Measurements from ENCODE around the gene YBX2.
"Not testable (repeated sequence)": the region's sequence is repeated elsewhere in the genome, so short reads cannot be mapped to it uniquely, and the experiment has no call there.

Gene YBX2

DNA sequence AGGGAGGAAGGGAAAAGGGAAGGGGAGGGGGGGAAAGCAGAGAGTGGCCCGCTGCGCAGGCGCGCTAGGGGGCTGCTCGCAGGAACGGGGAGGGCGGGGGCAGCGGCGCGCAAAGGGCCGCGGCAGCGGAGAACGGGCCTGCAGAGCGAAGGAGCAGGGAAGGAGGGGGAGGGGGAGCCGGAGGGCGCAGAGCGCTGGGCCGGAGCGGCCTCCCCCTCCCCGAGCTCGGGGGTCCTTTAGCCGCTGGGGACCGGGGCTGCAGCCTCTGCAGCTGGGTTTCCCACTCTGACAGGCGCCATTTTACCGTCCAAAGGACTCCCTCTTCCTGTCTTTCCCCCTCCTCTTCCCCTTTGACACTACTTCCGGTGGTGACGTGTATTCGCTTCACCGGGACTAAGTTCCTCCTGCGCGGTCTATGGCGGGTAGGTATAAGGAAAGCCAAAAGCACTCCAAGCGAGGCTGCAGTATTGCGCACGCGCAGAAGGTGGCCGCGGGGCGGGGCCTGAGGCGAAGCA lies 42.7 kb downstream of the YBX2 start, which contains the start of gene CTDNEP1:
TSS of gene CTDNEP1 (minus strand) at position 74 of the 515 bp plus-strand sequence. CDS start 438 bp downstream, outside the sequence.
- Histone ChIP-seq H3K27ac (ENCODE audit: low read depth, low read length) (peak within 1 kb of the TSS; percentile 90), H3K36me3 (ENCODE audit: control insufficient read depth, insufficient read depth, low read length) (peaks cover 30% of the 10 kb centered on the region), H3K27me3 (ENCODE audit: control insufficient read depth, insufficient read depth, low read length) (no peaks in the 10 kb centered on the region), H3K4me1 (ENCODE audit: control insufficient read depth, insufficient read depth, low read length) (peaks cover 12% of the 10 kb centered on the region; the same call in 1 of the 2 replicates), H3K4me3 (ENCODE audit: low read depth, low read length) (peak within 1 kb of the TSS; percentile 89), H3K9me3 (ENCODE audit: control insufficient read depth, insufficient read depth, low read depth, low read length) (no peaks in the 10 kb centered on the region), H3K9ac (ENCODE audit: low read length) (peak within 1 kb of the TSS; percentile 90)

DNA sequence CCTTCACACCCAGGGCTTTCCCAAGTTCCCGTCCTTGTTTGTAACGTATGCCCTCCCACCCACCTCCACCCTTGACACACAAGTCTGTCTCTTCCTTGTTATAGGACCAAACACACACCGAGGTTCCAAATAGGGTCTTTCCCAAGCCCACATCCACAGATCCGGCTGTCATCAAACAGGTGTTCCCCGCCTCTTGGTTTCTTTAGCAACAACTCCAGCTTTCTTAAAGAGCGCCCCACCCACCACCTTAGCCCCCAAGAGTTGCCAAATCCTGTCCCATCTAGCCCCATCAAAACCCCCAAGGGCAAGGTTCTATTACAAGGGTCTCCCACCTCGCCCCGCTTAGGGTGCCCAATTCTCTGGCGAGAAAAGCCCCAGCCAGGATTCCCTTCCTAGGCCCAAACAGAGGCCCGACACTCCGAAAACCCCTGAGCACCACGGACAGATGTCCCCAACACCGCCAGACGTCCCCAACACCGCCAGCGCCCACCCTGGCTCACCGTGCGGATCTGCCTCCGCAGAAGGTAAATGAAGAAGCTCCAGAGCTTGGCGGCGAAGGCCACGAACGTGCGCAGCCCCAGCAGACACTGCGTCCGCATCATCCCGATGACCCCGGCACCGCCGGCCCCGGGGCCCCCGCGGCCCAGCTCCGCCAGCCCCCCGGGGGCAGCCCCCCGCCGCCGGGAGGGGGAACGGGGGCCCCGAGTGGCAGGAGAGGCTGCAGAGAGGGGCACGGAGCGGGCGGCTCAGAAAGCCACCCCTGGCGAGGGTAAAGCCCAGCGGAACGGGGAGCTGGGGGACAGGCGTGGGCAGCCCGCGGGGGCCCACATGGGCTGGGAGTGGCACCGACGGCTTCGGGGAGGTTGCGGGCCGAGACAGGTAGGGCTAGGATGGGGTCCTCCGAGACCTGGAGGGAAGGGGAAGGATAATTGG lies 43.5 kb downstream of the YBX2 start:
- Histone ChIP-seq H3K4me3 (ENCODE audit: low read depth, low read length) (peak overlapping the region; percentile 89), H3K9me3 (ENCODE audit: control insufficient read depth, insufficient read depth, low read depth, low read length) (no peaks in the 10 kb centered on the region), H3K36me3 (ENCODE audit: control insufficient read depth, insufficient read depth, low read length) (peaks cover 30% of the 10 kb centered on the region), H3K9ac (ENCODE audit: low read length) (peak overlapping the region; percentile 79), H3K27me3 (ENCODE audit: control insufficient read depth, insufficient read depth, low read length) (no peaks in the 10 kb centered on the region), H3K4me1 (ENCODE audit: control insufficient read depth, insufficient read depth, low read length) (peaks cover 12% of the 10 kb centered on the region; the same call in 1 of the 2 replicates), H3K27ac (ENCODE audit: low read depth, low read length) (peak overlapping the region; percentile 74)

DNA sequence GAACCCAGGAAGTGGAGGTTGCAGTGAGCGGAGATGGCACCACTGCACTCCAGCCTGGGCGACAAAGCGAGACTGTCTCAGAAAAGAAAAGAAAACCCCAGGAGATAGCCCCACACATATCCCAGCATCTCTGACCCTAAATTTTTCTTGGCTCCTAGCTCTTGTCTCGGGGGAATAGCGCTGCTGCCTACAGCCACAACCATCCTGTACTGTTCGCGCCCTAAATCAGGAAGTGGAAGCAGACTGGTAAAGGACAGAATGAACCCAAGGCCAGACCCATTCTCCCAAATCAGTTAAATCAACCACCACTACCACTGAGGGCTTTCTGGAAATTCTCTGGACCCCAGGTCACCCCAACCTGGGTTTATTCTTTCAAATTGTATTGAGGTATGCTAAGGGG lies 44.6 kb downstream of the YBX2 start:
- Histone ChIP-seq H3K4me3 (ENCODE audit: low read depth, low read length) (peak overlapping the region; percentile 89), H3K27ac (ENCODE audit: low read depth, low read length) (no peak overlapping the region), H3K9ac (ENCODE audit: low read length) (peak overlapping the region; percentile 79), H3K4me1 (ENCODE audit: control insufficient read depth, insufficient read depth, low read length) (peaks cover 12% of the 10 kb centered on the region; the same call in 1 of the 2 replicates), H3K27me3 (ENCODE audit: control insufficient read depth, insufficient read depth, low read length) (no peaks in the 10 kb centered on the region), H3K36me3 (ENCODE audit: control insufficient read depth, insufficient read depth, low read length) (peaks cover 27% of the 10 kb centered on the region), H3K9me3 (ENCODE audit: control insufficient read depth, insufficient read depth, low read depth, low read length) (no peaks in the 10 kb centered on the region)

DNA sequence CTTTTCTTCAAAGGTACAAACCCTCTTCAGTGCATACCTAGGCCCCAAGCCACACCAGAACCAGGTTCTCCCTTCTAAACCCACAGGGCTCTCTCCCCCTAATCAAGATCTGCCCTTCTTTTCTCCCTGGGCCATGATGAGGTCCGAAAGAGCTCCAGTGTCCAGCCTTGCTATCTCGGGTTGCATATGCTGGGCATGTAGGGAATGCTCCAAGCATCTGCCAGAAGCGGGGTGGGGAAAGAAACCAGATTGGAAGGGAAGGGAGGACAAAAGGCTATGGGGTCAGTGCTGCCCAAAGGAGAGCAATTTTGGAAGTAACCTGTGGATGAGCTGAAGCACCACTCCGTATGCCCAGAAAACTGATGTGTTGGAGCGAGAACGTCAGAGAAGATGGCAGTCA lies 45.2 kb downstream of the YBX2 start:
- Histone ChIP-seq H3K9me3 (ENCODE audit: control insufficient read depth, insufficient read depth, low read depth, low read length) (no peaks in the 10 kb centered on the region), H3K36me3 (ENCODE audit: control insufficient read depth, insufficient read depth, low read length) (peaks cover 27% of the 10 kb centered on the region), H3K27ac (ENCODE audit: low read depth, low read length) (no peak overlapping the region), H3K9ac (ENCODE audit: low read length) (no peak overlapping the region), H3K4me3 (ENCODE audit: low read depth, low read length) (no peak overlapping the region), H3K4me1 (ENCODE audit: control insufficient read depth, insufficient read depth, low read length) (peaks cover 12% of the 10 kb centered on the region; the same call in 1 of the 2 replicates), H3K27me3 (ENCODE audit: control insufficient read depth, insufficient read depth, low read length) (no peaks in the 10 kb centered on the region)

DNA sequence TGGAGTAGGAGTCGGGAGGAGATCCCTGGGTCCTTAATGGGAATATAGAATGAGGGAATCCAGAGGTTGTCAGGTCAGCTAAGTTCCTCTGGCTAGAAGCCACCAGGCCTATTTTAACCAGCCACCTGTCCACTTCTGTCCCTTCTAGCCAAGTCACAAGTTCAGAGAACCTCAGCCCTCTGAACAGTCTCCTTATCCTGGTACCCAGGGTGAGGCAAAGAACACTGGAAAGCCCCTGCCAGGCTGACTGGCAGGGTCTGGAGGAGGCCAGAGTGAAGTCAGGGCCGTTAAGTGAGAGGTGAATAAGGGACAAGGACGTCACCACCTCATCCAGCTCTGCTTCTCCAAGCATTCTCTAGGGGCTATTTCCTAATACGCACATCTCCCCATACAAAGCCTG lies 45.6 kb downstream of the YBX2 start:
- Histone ChIP-seq H3K27ac (ENCODE audit: low read depth, low read length) (no peak overlapping the region), H3K27me3 (ENCODE audit: control insufficient read depth, insufficient read depth, low read length) (no peaks in the 10 kb centered on the region), H3K4me3 (ENCODE audit: low read depth, low read length) (no peak overlapping the region), H3K9me3 (ENCODE audit: control insufficient read depth, insufficient read depth, low read depth, low read length) (no peaks in the 10 kb centered on the region), H3K9ac (ENCODE audit: low read length) (no peak overlapping the region), H3K36me3 (ENCODE audit: control insufficient read depth, insufficient read depth, low read length) (peaks cover 28% of the 10 kb centered on the region), H3K4me1 (ENCODE audit: control insufficient read depth, insufficient read depth, low read length) (peaks cover 12% of the 10 kb centered on the region; the same call in 1 of the 2 replicates)

DNA sequence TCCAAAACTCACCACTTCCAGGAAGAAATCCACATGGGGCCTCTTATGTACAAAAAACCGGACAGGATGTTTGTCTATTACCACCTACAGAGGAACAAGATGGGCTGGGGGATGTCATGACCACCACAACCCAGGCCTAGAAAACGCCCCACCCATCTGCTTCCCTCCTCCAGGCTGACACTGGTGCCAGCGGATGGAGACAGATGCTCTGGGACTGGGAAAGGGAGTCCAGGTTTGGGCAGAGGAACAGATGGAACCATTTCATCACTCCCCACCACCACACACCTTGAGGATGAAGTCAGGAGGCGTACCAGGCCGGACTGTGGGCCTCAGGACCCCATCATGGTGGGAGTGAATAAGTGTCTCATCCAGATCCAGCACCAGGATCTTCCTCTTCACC lies 47.7 kb downstream of the YBX2 start:
- H3K27ac ChIP-seq (ENCODE audit: low read depth, low read length) = no peak overlapping the region

DNA sequence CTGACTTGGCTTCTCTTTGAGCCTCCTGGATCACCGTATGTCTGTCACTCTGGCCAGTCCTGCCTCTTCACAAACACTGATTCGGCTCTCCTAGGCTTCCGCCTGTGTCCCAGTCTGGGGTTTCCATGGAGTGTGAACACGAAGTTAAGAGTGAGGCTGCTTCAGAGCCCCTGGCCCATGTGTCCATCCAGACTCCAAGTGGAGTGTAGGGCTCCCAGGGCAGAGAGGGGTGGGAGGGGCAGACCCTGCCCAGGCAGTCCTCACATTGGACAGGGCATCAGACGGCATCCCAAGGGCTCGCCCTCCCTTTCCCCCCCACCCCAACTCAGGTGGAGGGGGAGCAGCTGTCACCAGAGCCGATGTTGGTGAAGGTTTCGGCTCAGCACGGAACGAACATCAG lies 50.6 kb downstream of the YBX2 start:
- H3K27me3 ChIP-seq (ENCODE audit: control insufficient read depth, insufficient read depth, low read length); H3K4me3 ChIP-seq (ENCODE audit: low read depth, low read length); H3K27ac ChIP-seq (ENCODE audit: low read depth, low read length); H3K9ac ChIP-seq (ENCODE audit: low read length); H3K9me3 ChIP-seq (ENCODE audit: control insufficient read depth, insufficient read depth, low read depth, low read length); H3K4me1 ChIP-seq (ENCODE audit: control insufficient read depth, insufficient read depth, low read length): not testable (repeated sequence)
- peaks cover 40% of the 10 kb centered on the region for H3K36me3 ChIP-seq (ENCODE audit: control insufficient read depth, insufficient read depth, low read length)

More for the DNA sequence above, 47.7 kb downstream of the YBX2 start:
- no peak overlapping the region for H3K4me3 ChIP-seq (ENCODE audit: low read depth, low read length)
- H3K9ac ChIP-seq (ENCODE audit: low read length) = no peak overlapping the region
- H3K36me3 ChIP-seq (ENCODE audit: control insufficient read depth, insufficient read depth, low read length) = peaks cover 30% of the 10 kb centered on the region
- H3K4me1 ChIP-seq (ENCODE audit: control insufficient read depth, insufficient read depth, low read length) = peaks cover 11% of the 10 kb centered on the region
- H3K27me3 ChIP-seq (ENCODE audit: control insufficient read depth, insufficient read depth, low read length) = no peaks in the 10 kb centered on the region
- no peaks in the 10 kb centered on the region for H3K9me3 ChIP-seq (ENCODE audit: control insufficient read depth, insufficient read depth, low read depth, low read length)

DNA sequence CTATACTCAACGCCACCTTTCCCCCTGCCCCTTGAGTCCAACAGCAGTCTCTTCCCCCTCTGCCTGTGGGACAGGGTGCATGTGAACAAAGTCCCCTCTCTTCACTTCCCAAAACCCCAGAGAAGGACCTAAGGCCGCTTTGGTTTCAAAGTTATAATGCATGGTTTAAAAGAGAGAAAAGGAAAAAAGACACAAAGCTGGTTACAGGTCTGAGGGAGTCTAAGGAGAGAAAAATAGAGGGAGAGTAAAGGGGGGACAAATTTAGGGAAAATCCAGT lies 51.0 kb downstream of the YBX2 start:
- Histone ChIP-seq H3K9ac (ENCODE audit: low read length) (peak overlapping the region; percentile 79), H3K9me3 (ENCODE audit: control insufficient read depth, insufficient read depth, low read depth, low read length) (no peaks in the 10 kb centered on the region), H3K27me3 (ENCODE audit: control insufficient read depth, insufficient read depth, low read length) (no peaks in the 10 kb centered on the region), H3K36me3 (ENCODE audit: control insufficient read depth, insufficient read depth, low read length) (peaks cover 40% of the 10 kb centered on the region), H3K4me3 (ENCODE audit: low read depth, low read length) (peak overlapping the region; percentile 75), H3K27ac (ENCODE audit: low read depth, low read length) (no peak overlapping the region; the same call in 1 of the 2 replicates), H3K4me1 (ENCODE audit: control insufficient read depth, insufficient read depth, low read length) (peaks cover 9% of the 10 kb centered on the region)

DNA sequence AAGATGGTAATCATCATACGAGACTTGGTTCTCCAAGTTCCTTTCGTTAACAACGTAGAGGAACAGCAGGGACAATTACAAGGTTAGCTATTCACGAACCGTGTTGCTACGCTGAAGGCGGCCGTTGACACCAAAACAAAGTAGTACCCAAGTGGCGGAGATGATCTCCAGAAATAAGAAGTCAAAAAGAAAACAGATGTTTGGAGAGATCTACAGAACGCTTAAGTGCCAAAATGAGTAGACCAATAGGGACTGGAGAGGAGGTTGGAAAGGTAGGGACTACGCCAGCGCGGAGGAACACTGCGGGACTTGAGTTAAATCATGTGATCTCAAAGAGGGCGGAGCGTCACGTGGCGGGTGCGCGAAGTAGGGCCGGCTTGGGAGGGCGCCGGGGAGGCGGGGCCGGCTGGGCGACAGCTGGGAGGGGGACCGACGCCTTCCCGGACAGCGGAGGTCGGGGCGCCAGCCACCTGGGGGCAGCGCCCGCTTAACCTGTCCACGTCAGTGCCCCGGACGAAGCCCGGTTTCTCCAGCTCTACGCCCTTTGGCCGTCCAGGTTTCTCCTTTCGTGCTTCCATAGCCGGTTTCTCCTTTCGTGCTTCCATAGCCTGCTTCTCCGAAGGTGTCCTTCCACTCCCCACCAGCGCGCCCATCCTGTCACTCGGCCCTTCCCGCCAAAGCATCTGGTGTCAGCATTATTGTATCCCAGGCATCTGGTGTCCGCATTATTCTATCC lies 51.6 kb downstream of the YBX2 start:
- H3K27ac ChIP-seq (ENCODE audit: low read depth, low read length) = peak overlapping the region; percentile 79
- H3K36me3 ChIP-seq (ENCODE audit: control insufficient read depth, insufficient read depth, low read length) = peaks cover 40% of the 10 kb centered on the region
- no peaks in the 10 kb centered on the region for H3K9me3 ChIP-seq (ENCODE audit: control insufficient read depth, insufficient read depth, low read depth, low read length)
- peak overlapping the region; percentile 90 for H3K9ac ChIP-seq (ENCODE audit: low read length)
- no peaks in the 10 kb centered on the region for H3K27me3 ChIP-seq (ENCODE audit: control insufficient read depth, insufficient read depth, low read length)
- H3K4me3 ChIP-seq (ENCODE audit: low read depth, low read length) = peak overlapping the region; percentile 75
- H3K4me1 ChIP-seq (ENCODE audit: control insufficient read depth, insufficient read depth, low read length) = peaks cover 9% of the 10 kb centered on the region

DNA sequence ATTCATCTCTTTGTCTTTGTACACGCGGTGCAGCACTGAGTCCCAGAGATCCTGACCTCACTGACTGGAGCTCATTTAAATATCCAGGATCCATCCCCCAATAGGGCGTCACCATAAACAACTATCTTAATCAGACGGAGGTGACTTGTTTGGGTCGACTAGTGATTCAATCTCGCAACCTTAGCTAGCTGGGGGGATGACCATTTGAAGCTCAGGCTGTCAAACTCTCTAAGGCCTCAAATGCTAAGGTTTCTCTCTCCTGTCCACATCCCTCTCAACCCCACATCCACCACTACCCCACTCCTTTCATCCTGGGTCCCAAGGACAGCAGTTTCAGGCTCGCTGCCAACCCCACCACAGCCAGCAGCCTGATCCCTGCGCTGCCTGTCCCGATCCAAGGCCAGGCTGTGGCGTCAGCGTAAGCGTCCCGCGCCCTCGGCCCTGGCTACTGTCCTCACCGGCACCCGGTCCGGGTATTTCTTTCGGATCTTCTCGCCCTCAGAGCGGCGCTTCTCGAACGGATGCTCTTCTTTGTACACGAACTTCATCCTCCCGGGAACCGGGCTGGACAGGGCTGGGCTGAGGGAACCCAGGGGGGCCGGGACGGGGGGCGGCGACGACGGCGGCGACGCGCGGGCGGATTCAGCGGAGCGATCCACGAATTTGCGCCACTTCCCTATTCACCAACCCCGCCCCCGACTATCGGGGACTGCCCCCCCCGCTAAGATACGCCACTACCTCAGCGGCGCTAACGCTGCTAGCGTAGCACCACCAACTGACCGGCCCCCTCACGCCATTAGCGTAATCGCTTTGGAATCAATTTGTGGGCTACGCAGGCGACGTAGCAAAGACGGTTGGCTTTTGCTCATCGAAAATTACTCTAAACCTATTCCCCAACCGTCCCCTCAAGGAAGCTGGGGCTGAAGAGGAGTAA lies 52.4 kb downstream of the YBX2 start, which contains the start of gene GABARAP:
TSS of gene GABARAP (minus strand) at position 667 of the 934 bp plus-strand sequence. CDS start at position 548, 119 bp downstream.
- Histone ChIP-seq H3K27me3 (ENCODE audit: control insufficient read depth, insufficient read depth, low read length) (no peaks in the 10 kb centered on the region), H3K4me1 (ENCODE audit: control insufficient read depth, insufficient read depth, low read length) (peaks cover 14% of the 10 kb centered on the region), H3K9me3 (ENCODE audit: control insufficient read depth, insufficient read depth, low read depth, low read length) (no peaks in the 10 kb centered on the region), H3K27ac (ENCODE audit: low read depth, low read length) (peak within 1 kb of the TSS; percentile 79), H3K36me3 (ENCODE audit: control insufficient read depth, insufficient read depth, low read length) (peaks cover 43% of the 10 kb centered on the region), H3K9ac (ENCODE audit: low read length) (peak within 1 kb of the TSS; percentile 90), H3K4me3 (ENCODE audit: low read depth, low read length) (peak within 1 kb of the TSS; percentile 75)

All from HUES6 (cell line).